Skeletal muscle tissue (tissue), 4 donors: Measurements from ENCODE around the gene ZNF691. TPM values are rescaled to one million over a fixed set of nuclear protein-coding genes. Genes with fewer than 3 reads are reported as not detected.
"Not testable (repeated sequence)": the region's sequence is repeated elsewhere in the genome, so short reads cannot be mapped to it uniquely, and the experiment has no call there.

ENCODE experiments used
- H3K27ac ChIP-seq: one replicate; pipeline ENCODE4 v1.7.0; 2013; ENCODE audit warnings: mild to moderate bottlenecking, low read depth, low read length, inconsistent platforms
- H3K27me3 ChIP-seq, 3 donors: one replicate each; pipeline ENCODE4 v1.7.0; 2013; ENCODE audit warnings: low read length in 3 of 3; ENCODE audit not compliant: control insufficient read depth in 3 of 3, insufficient read depth in 3 of 3
- H3K36me3 ChIP-seq, 3 donors: one replicate each; pipeline ENCODE4 v1.7.0; 2013; ENCODE audit warnings: low read length in 3 of 3; ENCODE audit not compliant: control insufficient read depth in 3 of 3, insufficient read depth in 3 of 3
- H3K4me1 ChIP-seq, 3 donors: one replicate each; pipeline ENCODE4 v1.7.0; 2013; ENCODE audit warnings: low read length in 3 of 3, mild to moderate bottlenecking in 3 of 3; ENCODE audit not compliant: control insufficient read depth in 3 of 3, insufficient read depth in 3 of 3
- H3K4me3 ChIP-seq, 3 donors: one replicate each; pipeline ENCODE4 v1.7.0; 2013; ENCODE audit warnings: low read length in 3 of 3
- H3K9ac ChIP-seq, 3 donors: one replicate each; pipeline ENCODE4 v1.7.0; 2013; ENCODE audit warnings: low read length in 3 of 3, mild to moderate bottlenecking in 3 of 3, moderate library complexity in 2 of 3, low read depth in 1 of 3
- H3K9me3 ChIP-seq, 3 donors: one replicate each; pipeline ENCODE4 v1.7.0; 2013; ENCODE audit warnings: low read length in 3 of 3; ENCODE audit not compliant: control insufficient read depth in 3 of 3
- total RNA-seq: library from RNA; depleted of rRNA; stranded (reverse); fragments of >200 nt; gene quantifications from one replicate; pipeline ENCODE4 v1.2.3, GENCODE V29; 2014
- donor health status: Osteomylitis.

ZNF691 gene
- total RNA-seq, 1 donor from 2014 or later: 13.0 TPM

GRCh38 chr1:42891465-42892138, 45.2 kb downstream of the ZNF691 start:
- Histone ChIP-seq H3K27ac (no peak overlapping the region), H3K36me3 (no peaks in the 10 kb centered on the region), H3K27me3 (peaks cover 4 to 14% (median 7%) of the 10 kb centered on the region in 3 donors), H3K9me3 (no peaks in the 10 kb centered on the region), H3K4me1 (no peaks in the 10 kb centered on the region), H3K9ac (no peak overlapping the region), H3K4me3 (no peak overlapping the region)

- not testable (repeated sequence) for H3K4me3 ChIP-seq, H3K36me3 ChIP-seq, H3K27me3 ChIP-seq, H3K9me3 ChIP-seq, H3K27ac ChIP-seq, H3K4me1 ChIP-seq, H3K9ac ChIP-seq
Observed at GRCh38 chr1:42899960-42900359, 53.5 kb downstream of the ZNF691 start.

Other genes with a start within 250 kb of the ZNF691 start
- gene PPIH, start 188.2 kb upstream of the ZNF691 start, total RNA-seq: 23.5 TPM
- 403 TPM for gene YBX1, start 164.2 kb upstream of the ZNF691 start, total RNA-seq
- gene CLDN19, start 106.4 kb upstream of the ZNF691 start, total RNA-seq: 1.6 TPM
- 50.6 TPM for gene P3H1, start 79.6 kb upstream of the ZNF691 start, total RNA-seq
- 5.7 TPM for gene C1orf50, start 79.4 kb upstream of the ZNF691 start, total RNA-seq
- gene TMEM269, start 61.6 kb upstream of the ZNF691 start, total RNA-seq: 0.52 TPM
- 5.2 TPM for gene ERMAP, start 29.5 kb upstream of the ZNF691 start, total RNA-seq
- 34.4 TPM for gene SVBP, start 29.2 kb upstream of the ZNF691 start, total RNA-seq
- gene SLC2A1, start 112.3 kb downstream of the ZNF691 start, total RNA-seq: 28.2 TPM